Suprapubic skin (tissue), 4 donors: ENCODE data around the gene SLC45A3. TPM values are rescaled to one million over a fixed set of nuclear protein-coding genes. Genes with fewer than 3 reads are reported as not detected.

Experiments
- DNase-seq, 2 donors: peaks; one replicate each; pipeline ENCODE4 v3.0.0-alpha.2; 2019; ENCODE audit warnings: low spot score in 2 of 2
- H3K27ac ChIP-seq: fragments of 200-600 bp; sonication (generic); one replicate; pipeline ENCODE4 v1.5.1; 2019
- H3K27me3 ChIP-seq: fragments of 200-600 bp; sonication (generic); one replicate; pipeline ENCODE4 v1.5.1; 2019
- H3K36me3 ChIP-seq: fragments of 200-600 bp; sonication (generic); one replicate; pipeline ENCODE4 v1.5.1; 2019
- H3K4me1 ChIP-seq: fragments of 200-600 bp; sonication (generic); one replicate; pipeline ENCODE4 v1.5.1; 2019
- H3K4me3 ChIP-seq: fragments of 200-600 bp; sonication (generic); one replicate; pipeline ENCODE4 v1.5.1; 2019; ENCODE audit warnings: mild to moderate bottlenecking
- H3K9me3 ChIP-seq: fragments of 200-600 bp; sonication (generic); one replicate; pipeline ENCODE4 v1.5.1; 2019
- EP300 ChIP-seq: sonication (generic); formaldehyde crosslinking; IDR thresholded peaks from one replicate; pipeline ENCODE4 v1.6.1; 2017; ENCODE audit warnings: antibody characterized with exemption
- POLR2A ChIP-seq, 2 donors: fragments of 450-650 bp; IDR thresholded peaks; one replicate each; pipeline ENCODE4 v1.6.1; 2017; ENCODE audit warnings: antibody characterized with exemption in 2 of 2, mild to moderate bottlenecking in 2 of 2, moderate library complexity in 2 of 2
- POLR2AphosphoS5 ChIP-seq, 3 donors: sonication (generic); formaldehyde crosslinking; IDR thresholded peaks; one replicate each; pipeline ENCODE4 v1.6.1; 2017; ENCODE audit warnings: antibody characterized with exemption in 3 of 3
- WGBS: methylation state at CpG from one replicate; pipeline ENCODE4 v1.1.5; 2018; 5-methylcytosine and 5-hydroxymethylcytosine counted together
- total RNA-seq, 4 donors: library from RNA; depleted of rRNA; stranded (reverse); fragments of >200 nt; gene quantifications; one replicate each; pipeline ENCODE4 v1.1.0, GENCODE V29; 2016
- TF ChIP-seq, protein P1 (sequence below), 2 donors: fragments of 200-600 bp in 1 of 2; fragments of 450-650 bp in 1 of 2; sonication (generic) in 1 of 2; IDR thresholded peaks; one replicate each; pipeline ENCODE4 v1.5.1; 2016 to 2019; ENCODE audit warnings: antibody characterized with exemption in 2 of 2, mild to moderate bottlenecking in 1 of 2, moderate library complexity in 1 of 2

SLC45A3 gene
- total RNA-seq, 4 donors from 2014 or later: 1.4 to 3.3 (median 2.2) TPM

DNA sequence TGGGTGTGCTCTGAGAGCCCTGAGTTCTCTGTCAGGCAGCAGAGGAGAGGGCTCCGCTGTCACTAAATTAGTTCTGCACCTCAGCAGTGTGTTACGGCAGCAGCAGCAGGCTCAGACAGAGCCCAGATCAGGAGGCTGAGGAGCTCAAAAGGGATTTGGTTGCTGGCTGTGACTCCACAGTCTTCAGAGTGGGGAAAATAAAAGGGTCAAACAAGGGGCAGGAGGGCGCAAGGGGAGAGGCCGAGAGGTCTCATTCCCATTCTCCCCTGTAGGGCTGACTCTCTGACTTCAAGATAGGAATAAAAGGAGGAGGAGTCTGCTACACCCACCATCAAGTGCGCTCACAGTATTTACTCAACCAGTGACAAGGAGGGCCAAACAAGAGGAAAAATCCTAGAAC lies 9.2 kb upstream of the SLC45A3 start:
- DNase-seq: peak in 1 of 2 donors; percentile 12
- Histone ChIP-seq H3K27me3 (no peaks in the 10 kb centered on the region), H3K27ac (no peak overlapping the region), H3K36me3 (no peaks in the 10 kb centered on the region), H3K4me1 (peaks cover 8% of the 10 kb centered on the region), H3K9me3 (no peaks in the 10 kb centered on the region), H3K4me3 (no peak overlapping the region)
- WGBS: 92% methylated on average over 5 of the region's 5 CpGs
- TF ChIP-seq, protein P1, sequence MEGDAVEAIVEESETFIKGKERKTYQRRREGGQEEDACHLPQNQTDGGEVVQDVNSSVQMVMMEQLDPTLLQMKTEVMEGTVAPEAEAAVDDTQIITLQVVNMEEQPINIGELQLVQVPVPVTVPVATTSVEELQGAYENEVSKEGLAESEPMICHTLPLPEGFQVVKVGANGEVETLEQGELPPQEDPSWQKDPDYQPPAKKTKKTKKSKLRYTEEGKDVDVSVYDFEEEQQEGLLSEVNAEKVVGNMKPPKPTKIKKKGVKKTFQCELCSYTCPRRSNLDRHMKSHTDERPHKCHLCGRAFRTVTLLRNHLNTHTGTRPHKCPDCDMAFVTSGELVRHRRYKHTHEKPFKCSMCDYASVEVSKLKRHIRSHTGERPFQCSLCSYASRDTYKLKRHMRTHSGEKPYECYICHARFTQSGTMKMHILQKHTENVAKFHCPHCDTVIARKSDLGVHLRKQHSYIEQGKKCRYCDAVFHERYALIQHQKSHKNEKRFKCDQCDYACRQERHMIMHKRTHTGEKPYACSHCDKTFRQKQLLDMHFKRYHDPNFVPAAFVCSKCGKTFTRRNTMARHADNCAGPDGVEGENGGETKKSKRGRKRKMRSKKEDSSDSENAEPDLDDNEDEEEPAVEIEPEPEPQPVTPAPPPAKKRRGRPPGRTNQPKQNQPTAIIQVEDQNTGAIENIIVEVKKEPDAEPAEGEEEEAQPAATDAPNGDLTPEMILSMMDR (IDR thresholded peaks at IDR 0.05): no peak
- TF ChIP-seq POLR2A (IDR thresholded peaks at IDR 0.05) (no peak), POLR2AphosphoS5 (IDR thresholded peaks at IDR 0.05) (no peak), EP300 (no peak)

DNA sequence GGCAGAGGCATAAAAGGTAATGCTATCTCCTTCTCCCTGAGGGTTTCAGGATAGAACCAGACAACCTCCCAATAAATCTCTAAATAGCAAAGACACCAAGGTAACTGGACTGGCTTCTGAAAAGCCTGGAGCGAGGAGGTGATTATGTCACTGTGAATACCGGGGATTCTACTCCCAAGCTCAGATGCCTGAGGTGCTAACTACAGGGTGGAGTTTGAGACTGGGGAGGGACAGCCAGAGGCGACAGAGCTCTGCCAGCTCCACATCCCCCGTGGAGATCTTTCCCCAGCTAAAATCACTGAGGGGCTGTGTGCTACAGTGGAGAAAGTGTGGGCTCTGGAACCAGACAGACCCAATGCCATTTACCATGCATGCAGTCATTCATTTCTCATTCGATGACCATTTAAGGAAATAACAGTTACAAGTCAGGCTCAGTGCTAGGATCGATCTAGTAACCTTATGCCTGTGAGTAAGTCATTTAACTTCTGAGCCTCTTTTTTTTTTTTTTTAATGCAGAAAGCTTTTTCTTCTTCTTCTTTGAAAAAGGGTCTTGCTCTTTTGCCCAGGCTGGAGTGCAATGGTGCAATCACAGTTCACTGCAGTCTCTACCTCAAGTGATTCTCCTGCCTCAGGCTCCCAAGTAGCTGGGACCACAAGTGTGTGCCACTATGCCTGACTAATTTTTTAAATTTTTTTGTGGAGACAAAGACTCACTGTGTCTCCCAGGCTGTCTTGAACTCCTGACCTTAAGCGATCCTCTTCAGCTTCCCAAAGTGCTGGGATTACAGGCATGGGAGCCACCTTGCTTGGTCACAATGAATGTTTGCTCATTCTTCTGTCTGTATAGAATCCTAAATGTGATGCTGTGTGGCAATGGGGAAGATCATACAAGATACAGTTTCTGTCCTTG lies 8.1 kb upstream of the SLC45A3 start:
- WGBS: 44% methylated on average over 7 of the region's 7 CpGs
- H3K36me3 ChIP-seq: no peaks in the 10 kb centered on the region
- H3K4me1 ChIP-seq: peaks cover 7% of the 10 kb centered on the region
- no peak overlapping the region for H3K27ac ChIP-seq
- H3K4me3 ChIP-seq: no peak overlapping the region
- no peak for DNase-seq
- no peaks in the 10 kb centered on the region for H3K9me3 ChIP-seq
- TF ChIP-seq, protein P1 (IDR thresholded peaks at IDR 0.05): no peak
- TF ChIP-seq POLR2AphosphoS5 (IDR thresholded peaks at IDR 0.05): no peak
- no peak for TF ChIP-seq POLR2A (IDR thresholded peaks at IDR 0.05)
- no peak for TF ChIP-seq EP300
- H3K27me3 ChIP-seq: no peaks in the 10 kb centered on the region

DNA sequence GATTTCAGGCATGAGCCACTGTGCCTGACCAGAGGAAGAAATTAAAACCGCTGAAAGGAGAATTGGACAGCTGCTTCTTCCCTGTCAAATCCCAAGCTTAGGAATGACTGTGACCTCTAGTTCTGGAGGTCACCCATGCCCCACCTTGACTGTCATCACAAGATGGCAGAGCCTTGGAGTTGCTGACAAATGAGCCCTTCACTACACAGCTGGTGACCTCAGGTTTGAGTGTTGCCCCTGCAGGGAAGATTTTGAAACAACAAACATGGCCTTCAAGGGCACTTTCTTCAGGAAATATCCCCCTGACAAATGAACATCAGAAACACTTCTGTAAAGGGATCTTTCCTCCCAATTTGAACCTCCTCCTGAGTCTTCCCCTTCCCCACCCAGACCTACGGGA lies 6.9 kb upstream of the SLC45A3 start:
- no peak for TF ChIP-seq EP300
- no peak for TF ChIP-seq POLR2A (IDR thresholded peaks at IDR 0.05)
- TF ChIP-seq, protein P1 (IDR thresholded peaks at IDR 0.05): no peak
- no peak for TF ChIP-seq POLR2AphosphoS5 (IDR thresholded peaks at IDR 0.05)
- Histone ChIP-seq H3K27me3 (no peaks in the 10 kb centered on the region), H3K27ac (no peak overlapping the region), H3K4me1 (peaks cover 4% of the 10 kb centered on the region), H3K9me3 (no peaks in the 10 kb centered on the region), H3K4me3 (no peak overlapping the region), H3K36me3 (no peaks in the 10 kb centered on the region)
- no peak for DNase-seq
- WGBS: 91% methylated on average over 2 of the region's 2 CpGs

DNA sequence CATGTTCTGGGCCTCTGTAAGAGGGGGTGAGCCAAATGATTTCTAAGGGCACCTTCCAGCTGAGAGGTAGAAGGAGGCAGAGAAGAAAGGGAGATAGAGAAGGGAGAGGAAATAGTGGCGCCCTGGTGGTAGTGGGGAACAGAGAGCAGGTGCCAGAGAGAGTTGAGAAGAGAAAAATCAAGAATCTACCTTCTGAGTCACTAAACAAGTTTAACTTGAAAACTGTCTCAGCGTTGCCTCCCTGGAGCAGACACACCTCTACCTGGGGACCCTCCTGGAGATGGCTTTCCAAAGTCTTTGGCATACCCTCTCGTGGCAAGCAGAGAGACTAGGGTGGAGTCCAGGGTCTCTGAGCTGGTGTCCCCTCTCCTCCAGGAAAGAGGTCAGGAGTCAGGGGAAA lies 1.1 kb upstream of the SLC45A3 start:
- H3K27me3 ChIP-seq: no peaks in the 10 kb centered on the region
- no peaks in the 10 kb centered on the region for H3K36me3 ChIP-seq
- TF ChIP-seq EP300 (no peak), POLR2A (IDR thresholded peaks at IDR 0.05) (no peak), POLR2AphosphoS5 (IDR thresholded peaks at IDR 0.05) (no peak)
- TF ChIP-seq, protein P1 (IDR thresholded peaks at IDR 0.05): no peak
- WGBS: 56% methylated on average over 3 of the region's 3 CpGs
- DNase-seq: no peak
- H3K4me1 ChIP-seq: peaks cover 31% of the 10 kb centered on the region
- no peak overlapping the region for H3K27ac ChIP-seq
- H3K9me3 ChIP-seq: no peaks in the 10 kb centered on the region
- H3K4me3 ChIP-seq: no peak overlapping the region

DNA sequence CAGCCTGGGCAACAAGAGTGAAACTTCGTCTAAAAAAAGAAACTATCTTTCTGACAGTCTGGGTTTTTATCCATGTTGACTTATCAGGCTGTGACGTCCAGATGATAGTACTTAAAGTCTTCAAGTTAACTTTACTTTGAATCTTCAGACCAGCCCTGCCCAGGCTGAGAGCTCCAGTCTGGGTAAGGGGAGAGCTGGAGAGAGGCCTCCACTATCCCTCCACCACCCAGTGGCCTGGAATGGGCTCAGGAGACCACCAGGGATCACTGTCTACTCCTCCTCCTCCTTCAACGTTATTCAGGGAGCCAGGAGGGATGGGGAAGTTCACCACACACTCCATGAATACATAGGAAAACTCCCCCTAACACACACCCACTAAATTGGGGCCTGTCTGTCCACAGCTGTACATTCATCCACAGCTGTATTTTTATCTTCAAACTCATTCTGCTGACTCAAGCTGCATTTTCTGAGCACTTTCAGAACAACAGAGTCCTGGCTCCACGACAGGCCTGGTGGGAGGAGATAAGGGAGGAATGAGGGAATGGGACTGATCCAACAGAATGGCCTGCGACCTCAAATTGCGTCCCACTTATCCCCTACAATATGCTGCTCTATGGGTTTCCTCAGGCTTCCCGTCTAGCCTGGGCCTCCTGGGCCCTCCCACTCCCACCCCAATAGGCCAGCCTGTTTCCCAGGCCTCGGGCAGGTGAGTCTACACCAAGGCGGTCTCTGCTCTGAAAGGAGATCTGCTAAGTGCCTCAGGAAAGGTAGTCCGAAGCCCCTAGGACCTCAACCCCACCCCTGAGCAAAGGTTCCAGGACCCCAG lies 1.8 kb downstream of the SLC45A3 start:
- Histone ChIP-seq H3K36me3 (no peaks in the 10 kb centered on the region), H3K4me1 (peaks cover 31% of the 10 kb centered on the region), H3K4me3 (peak overlapping the region; percentile 84), H3K27ac (no peak overlapping the region), H3K9me3 (no peaks in the 10 kb centered on the region), H3K27me3 (no peaks in the 10 kb centered on the region)
- WGBS: 76% methylated on average over 10 of the region's 10 CpGs
- TF ChIP-seq POLR2AphosphoS5 (IDR thresholded peaks at IDR 0.05) (no peak), POLR2A (IDR thresholded peaks at IDR 0.05) (no peak), EP300 (no peak)
- TF ChIP-seq, protein P1 (IDR thresholded peaks at IDR 0.05): no peak
- DNase-seq: no peak
